ENCODE data around the gene STAU1. TPM values are rescaled to one million over a fixed set of nuclear protein-coding genes. Genes with fewer than 3 reads are reported as not detected.

STAU1 gene
- polyA plus RNA-seq, 1 of the 3 experiments (the other 2 are of a cell fraction): 48.2 TPM

DNA sequence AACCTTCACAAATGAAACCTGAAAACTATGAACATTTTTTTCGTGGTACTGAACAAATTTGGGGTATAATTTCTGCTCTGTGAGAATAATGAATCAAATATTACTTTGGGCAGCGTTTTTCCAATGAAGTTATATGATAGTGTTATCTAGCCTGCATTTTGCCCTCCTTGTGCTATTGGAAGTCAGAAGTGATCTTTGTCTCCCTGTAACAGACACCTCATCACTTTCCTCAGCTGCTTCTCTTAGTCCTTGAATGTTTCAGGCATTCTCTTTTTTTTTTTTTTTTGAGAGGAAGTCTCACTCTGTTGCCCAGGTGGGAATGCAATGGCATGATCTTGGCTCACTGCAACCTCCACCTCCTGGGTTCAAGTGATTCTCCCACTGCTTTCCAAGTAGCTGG, 41.2 kb upstream of the STAU1 start:
- POLR2A ChIA-PET: no interaction called here
- Histone ChIP-seq H3K4me3 (ENCODE audit: low read depth in 2 of 2, low read length in 1 of 2) (no peak overlapping the region), H3K27me3 (ENCODE audit: insufficient read depth) (no peaks in the 10 kb centered on the region), H3K9me2 (no peaks in the 10 kb centered on the region), H4K20me1 (ENCODE audit: insufficient read depth) (no peaks in the 10 kb centered on the region), H3K9ac (no peak overlapping the region), H3K9me3 (no peaks in the 10 kb centered on the region), H3K4me1 (ENCODE audit: control insufficient read depth in 1 of 2, insufficient read depth in 2 of 2, low read depth in 1 of 2, low read length in 1 of 2) (no peaks in the 10 kb centered on the region), H3F3A (replicated peaks; ENCODE audit: insufficient read depth) (no peaks in the 10 kb centered on the region), H3K36me3 (replicated peaks in 1 of 2; ENCODE audit: control insufficient read depth in 1 of 2, insufficient read depth in 2 of 2, low read length in 1 of 2) (peaks cover 31 to 52% of the 10 kb centered on the region in 2 experiments), H3K27ac (ENCODE audit: low read depth in 2 of 2, low read length in 1 of 2) (no peak overlapping the region), H2AFZ (ENCODE audit: low read depth) (no peak overlapping the region), H3K4me2 (no peak overlapping the region), H3K79me2 (ENCODE audit: insufficient read depth) (no peaks in the 10 kb centered on the region; the same call in 1 of the 2 replicates)
- no peak for DNase-seq
- TF ChIP-seq TCF12 (IDR thresholded peaks at IDR 0.05): no peak
- TF ChIP-seq, protein P1, sequence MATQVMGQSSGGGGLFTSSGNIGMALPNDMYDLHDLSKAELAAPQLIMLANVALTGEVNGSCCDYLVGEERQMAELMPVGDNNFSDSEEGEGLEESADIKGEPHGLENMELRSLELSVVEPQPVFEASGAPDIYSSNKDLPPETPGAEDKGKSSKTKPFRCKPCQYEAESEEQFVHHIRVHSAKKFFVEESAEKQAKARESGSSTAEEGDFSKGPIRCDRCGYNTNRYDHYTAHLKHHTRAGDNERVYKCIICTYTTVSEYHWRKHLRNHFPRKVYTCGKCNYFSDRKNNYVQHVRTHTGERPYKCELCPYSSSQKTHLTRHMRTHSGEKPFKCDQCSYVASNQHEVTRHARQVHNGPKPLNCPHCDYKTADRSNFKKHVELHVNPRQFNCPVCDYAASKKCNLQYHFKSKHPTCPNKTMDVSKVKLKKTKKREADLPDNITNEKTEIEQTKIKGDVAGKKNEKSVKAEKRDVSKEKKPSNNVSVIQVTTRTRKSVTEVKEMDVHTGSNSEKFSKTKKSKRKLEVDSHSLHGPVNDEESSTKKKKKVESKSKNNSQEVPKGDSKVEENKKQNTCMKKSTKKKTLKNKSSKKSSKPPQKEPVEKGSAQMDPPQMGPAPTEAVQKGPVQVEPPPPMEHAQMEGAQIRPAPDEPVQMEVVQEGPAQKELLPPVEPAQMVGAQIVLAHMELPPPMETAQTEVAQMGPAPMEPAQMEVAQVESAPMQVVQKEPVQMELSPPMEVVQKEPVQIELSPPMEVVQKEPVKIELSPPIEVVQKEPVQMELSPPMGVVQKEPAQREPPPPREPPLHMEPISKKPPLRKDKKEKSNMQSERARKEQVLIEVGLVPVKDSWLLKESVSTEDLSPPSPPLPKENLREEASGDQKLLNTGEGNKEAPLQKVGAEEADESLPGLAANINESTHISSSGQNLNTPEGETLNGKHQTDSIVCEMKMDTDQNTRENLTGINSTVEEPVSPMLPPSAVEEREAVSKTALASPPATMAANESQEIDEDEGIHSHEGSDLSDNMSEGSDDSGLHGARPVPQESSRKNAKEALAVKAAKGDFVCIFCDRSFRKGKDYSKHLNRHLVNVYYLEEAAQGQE (IDR thresholded peaks at IDR 0.05; ENCODE audit: low read depth, low read length): no peak
- TF ChIP-seq NFIC (IDR thresholded peaks at IDR 0.05; ENCODE audit: borderline replicate concordance): no peak
- TF ChIP-seq ELF1 (IDR thresholded peaks at IDR 0.05): no peak
- TF ChIP-seq MEF2A (IDR thresholded peaks at IDR 0.05; ENCODE audit: borderline replicate concordance, low read depth): no peak
- TF ChIP-seq RCOR1 (IDR thresholded peaks at IDR 0.05; ENCODE audit: low read length): no peak
- TF ChIP-seq, protein P2, sequence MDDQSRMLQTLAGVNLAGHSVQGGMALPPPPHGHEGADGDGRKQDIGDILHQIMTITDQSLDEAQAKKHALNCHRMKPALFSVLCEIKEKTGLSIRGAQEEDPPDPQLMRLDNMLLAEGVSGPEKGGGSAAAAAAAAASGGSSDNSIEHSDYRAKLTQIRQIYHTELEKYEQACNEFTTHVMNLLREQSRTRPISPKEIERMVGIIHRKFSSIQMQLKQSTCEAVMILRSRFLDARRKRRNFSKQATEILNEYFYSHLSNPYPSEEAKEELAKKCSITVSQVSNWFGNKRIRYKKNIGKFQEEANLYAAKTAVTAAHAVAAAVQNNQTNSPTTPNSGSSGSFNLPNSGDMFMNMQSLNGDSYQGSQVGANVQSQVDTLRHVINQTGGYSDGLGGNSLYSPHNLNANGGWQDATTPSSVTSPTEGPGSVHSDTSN (IDR thresholded peaks at IDR 0.05): no peak
- whole genome bisulfite sequencing (ENCODE audit: low lambda C conversion rate): 94% methylated on average over 2 of the region's 2 CpGs
- CTCF ChIA-PET: interaction anchor here (1.1 kb wide), 1 partner anchor 13 kb away, joined by 4 read pairs; no protein-coding TSS in a partner anchor

DNA sequence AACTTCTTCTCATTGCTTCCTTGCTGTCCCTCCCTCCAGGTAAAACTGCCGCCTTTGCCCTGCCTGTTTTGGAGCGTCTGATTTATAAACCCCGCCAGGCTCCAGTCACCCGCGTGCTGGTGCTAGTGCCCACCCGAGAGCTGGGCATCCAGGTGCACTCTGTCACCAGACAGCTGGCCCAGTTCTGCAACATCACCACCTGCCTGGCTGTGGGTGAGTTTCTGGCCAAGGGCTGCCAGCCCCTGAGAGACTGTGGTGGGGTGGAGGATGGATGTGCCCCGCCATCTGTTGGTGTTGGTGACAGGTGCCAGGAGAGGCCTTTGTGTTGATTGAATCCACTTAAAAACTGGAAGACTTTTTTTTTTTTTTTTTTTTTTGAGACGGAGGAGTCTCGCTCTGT, 40.5 kb upstream of the STAU1 start:
- no peaks in the 10 kb centered on the region for H3K27me3 ChIP-seq (ENCODE audit: insufficient read depth)
- H3K4me1 ChIP-seq (ENCODE audit: control insufficient read depth in 1 of 2, insufficient read depth in 2 of 2, low read depth in 1 of 2, low read length in 1 of 2): no peaks in the 10 kb centered on the region
- WGBS (ENCODE audit: low lambda C conversion rate): 96% methylated on average over 9 of the region's 9 CpGs
- H3K79me2 ChIP-seq (ENCODE audit: insufficient read depth): no peaks in the 10 kb centered on the region; the same call in 1 of the 2 replicates
- H3K27ac ChIP-seq (ENCODE audit: low read depth in 2 of 2, low read length in 1 of 2): no peak overlapping the region
- no peak overlapping the region for H3K4me2 ChIP-seq
- H3K9me2 ChIP-seq: no peaks in the 10 kb centered on the region
- H3F3A ChIP-seq (replicated peaks; ENCODE audit: insufficient read depth): no peaks in the 10 kb centered on the region
- no peak for TF ChIP-seq SIN3A (IDR thresholded peaks at IDR 0.05; ENCODE audit: borderline replicate concordance, low read depth, low read length)
- POLR2A ChIA-PET: interaction anchor here (1.1 kb wide), 1 partner anchor 17 kb away, joined by 3 read pairs; no protein-coding TSS in a partner anchor
- H3K9ac ChIP-seq: no peak overlapping the region
- DNase-seq: no peak
- no peak overlapping the region for H2AFZ ChIP-seq (ENCODE audit: low read depth)
- no peaks in the 10 kb centered on the region for H3K9me3 ChIP-seq
- peaks cover 38 to 54% of the 10 kb centered on the region in 2 experiments for H3K36me3 ChIP-seq (replicated peaks in 1 of 2; ENCODE audit: control insufficient read depth in 1 of 2, insufficient read depth in 2 of 2, low read length in 1 of 2)
- CTCF ChIA-PET: interaction anchor here (1.5 kb wide), 1 partner anchor 18 kb away, joined by 6 read pairs; no protein-coding TSS in a partner anchor
- H4K20me1 ChIP-seq (ENCODE audit: insufficient read depth): no peaks in the 10 kb centered on the region
- H3K4me3 ChIP-seq (ENCODE audit: low read depth in 2 of 2, low read length in 1 of 2): no peak overlapping the region
